Kidney (tissue), 14 donors: Measurements from ENCODE around the gene SERF2. TPM values are rescaled to one million over a fixed set of nuclear protein-coding genes. Genes with fewer than 3 reads are reported as not detected.

Experiments
- DNase-seq, 5 donors: peaks; one replicate each; pipeline ENCODE4 v3.0.0-alpha.2; 2013 to 2020
- FAIRE-seq: peaks from 2 replicates; lab custom pipeline; 2012; peaks lifted over from hg19 to GRCh38; lab: Jason Lieb, UNC
- H3K27ac ChIP-seq, 2 donors: one replicate each; pipeline ENCODE4 v1.7.0; 2013; ENCODE audit warnings: low read depth in 2 of 2, low read length in 2 of 2, inconsistent platforms in 1 of 2
- H3K27me3 ChIP-seq: one replicate; pipeline ENCODE4 v1.7.1; 2013; ENCODE audit warnings: low read length, inconsistent platforms; ENCODE audit not compliant: control insufficient read depth, insufficient read depth
- H3K36me3 ChIP-seq, 3 donors: one replicate each; pipeline versions ENCODE4 v1.7.0 to v1.7.1; 2013; ENCODE audit warnings: low read length in 3 of 3, control low read depth in 1 of 3, inconsistent platforms in 1 of 3; ENCODE audit not compliant: insufficient read depth in 3 of 3, control insufficient read depth in 2 of 3
- H3K4me1 ChIP-seq, 3 donors: one replicate each; pipeline versions ENCODE4 v1.7.0 to v1.7.1; 2013; ENCODE audit warnings: low read length in 3 of 3, inconsistent platforms in 1 of 3, low read depth in 1 of 3; ENCODE audit not compliant: control insufficient read depth in 2 of 3, insufficient read depth in 2 of 3
- H3K4me3 ChIP-seq, 3 donors: one replicate each; pipeline versions ENCODE4 v1.7.0 to v1.8.1; 2013; ENCODE audit warnings: low read length in 3 of 3, control low read depth in 1 of 3, inconsistent platforms in 1 of 3
- H3K9ac ChIP-seq, 3 donors: one replicate each; pipeline versions ENCODE4 v1.7.0 to v1.7.1; 2013; ENCODE audit warnings: low read length in 3 of 3, control low read depth in 1 of 3, inconsistent platforms in 1 of 3
- H3K9me3 ChIP-seq, 3 donors: one replicate each; pipeline versions ENCODE4 v1.7.0 to v1.7.1; 2013; ENCODE audit warnings: low read length in 3 of 3, control low read depth in 1 of 3, inconsistent platforms in 1 of 3; ENCODE audit not compliant: control insufficient read depth in 2 of 3, insufficient read depth in 1 of 3
- CTCF ChIP-seq: IDR thresholded peaks from 3 replicates; pipeline ENCODE4 v1.5.1; 2012; ENCODE audit warnings: mild to moderate bottlenecking, moderate library complexity, borderline replicate concordance; ENCODE audit not compliant: insufficient read depth; ENCODE audit errors: extremely low read depth
- intact Hi-C: fragments of 100-400 bp; cut with DNase I; formaldehyde crosslinking; loops from one replicate; pipeline ENCODE4 v1.11.1; 2022
- polyA plus RNA-seq: library from polyadenylated mRNA; stranded (reverse); fragments of 350-450 nt; fragmentation: Illumina TruSeq; extraction: RNeasy Lipid Tissue Mini Kit (QIAGEN cat#74804); gene quantifications from one replicate; pipeline ENCODE4 v1.2.3, GENCODE V29; 2014; ENCODE audit warnings: low read depth, low replicate concordance; ENCODE audit not compliant: insufficient read depth
- total RNA-seq: library from RNA; stranded (reverse); fragmentation: NEBNext Ultra II Directional; extraction: Animal tissue kit (Norgen Biotek cat#: 25700); gene quantifications from one replicate; pipeline ENCODE4 v1.2.1, GENCODE V29; 2021
- donor health status: control.
- donor health status: control.
- donor health status: control.
- donor health status: control.
- donor health status: control.
- donor health status: DM: yes; HTN: yes; CAD: no.
- donor health status: Normal renal cell carcinoma (clear cell type).

The SERF2 gene
- total and polyA plus RNA-seq, 2 donors from 2014 or later = 788 to 2,452 TPM

- FAIRE-seq = no peak
Observed at GRCh38 chr15:43748376-43748775, 43.7 kb upstream of the SERF2 start.

GRCh38 chr15:43749690-43750345 is 42.3 kb upstream of the SERF2 start:
- Histone ChIP-seq H3K27ac (no peak overlapping the region), H3K36me3 (peaks cover 0 to 9% (median 4%) of the 10 kb centered on the region in 3 donors), H3K9me3 (no peaks in the 10 kb centered on the region), H3K27me3 (no peaks in the 10 kb centered on the region), H3K9ac (no peak overlapping the region), H3K4me3 (peak overlapping the region in 2 of 3 donors; percentile 12 to 35), H3K4me1 (peaks cover 0 to 2% (median 0%) of the 10 kb centered on the region in 3 donors)
- intact Hi-C loops = no loop called here
- FAIRE-seq = no peak
- no peak for TF ChIP-seq CTCF
- no peak for DNase-seq

More at GRCh38 chr15:43748376-43748775, 43.7 kb upstream of the SERF2 start:
- no peak for DNase-seq
- intact Hi-C loops = no loop called here
- no peak overlapping the region for H3K27ac ChIP-seq
- no peak for TF ChIP-seq CTCF
- H3K9ac ChIP-seq = no peak overlapping the region
- H3K36me3 ChIP-seq = peaks cover 0 to 2% (median 0%) of the 10 kb centered on the region in 3 donors
- H3K4me3 ChIP-seq = no peak overlapping the region
- peaks cover 0 to 2% (median 0%) of the 10 kb centered on the region in 3 donors for H3K4me1 ChIP-seq
- H3K27me3 ChIP-seq = no peaks in the 10 kb centered on the region
- H3K9me3 ChIP-seq = no peaks in the 10 kb centered on the region

GRCh38 chr15:43751885-43752284 is 40.2 kb upstream of the SERF2 start:
- DNase-seq (no peak), FAIRE-seq (no peak)
- TF ChIP-seq CTCF = no peak
- no peaks in the 10 kb centered on the region for H3K27me3 ChIP-seq
- H3K4me3 ChIP-seq = no peak overlapping the region
- H3K9me3 ChIP-seq = no peaks in the 10 kb centered on the region
- H3K27ac ChIP-seq = no peak overlapping the region
- no peak overlapping the region for H3K9ac ChIP-seq
- H3K36me3 ChIP-seq = peaks cover 0 to 11% (median 8%) of the 10 kb centered on the region in 3 donors
- H3K4me1 ChIP-seq = peaks cover 0 to 2% (median 0%) of the 10 kb centered on the region in 3 donors
- intact Hi-C loops = no loop called here

- H3K27ac ChIP-seq = no peak overlapping the region
- H3K9ac ChIP-seq = no peak overlapping the region
- DNase-seq = no peak
- no peak overlapping the region for H3K4me3 ChIP-seq
- peaks cover 0 to 29% (median 23%) of the 10 kb centered on the region in 3 donors for H3K36me3 ChIP-seq
- no peak for TF ChIP-seq CTCF
- intact Hi-C loops = no loop called here
- H3K9me3 ChIP-seq = no peaks in the 10 kb centered on the region
- no peaks in the 10 kb centered on the region for H3K27me3 ChIP-seq
- FAIRE-seq = no peak
- no peaks in the 10 kb centered on the region for H3K4me1 ChIP-seq
Observed at GRCh38 chr15:43762824-43763223, 29.3 kb upstream of the SERF2 start.
